HFFc6 (cell line): ENCODE results near the gene TEX54. TPM values are rescaled to one million over a fixed set of nuclear protein-coding genes. Genes with fewer than 3 reads are reported as not detected.

Experiments used
- DNase-seq: peaks from one replicate; pipeline ENCODE4 v3.0.0-alpha.2; 2018
- H3K27ac Mint-ChIP-seq: 2 replicates; pipeline ENCODE4 v1.8.0; 2020; ENCODE audit warnings: mild to moderate bottlenecking, mixed read lengths
- H3K27me3 Mint-ChIP-seq: 2 replicates; pipeline ENCODE4 v1.8.0; 2021; ENCODE audit warnings: mild to moderate bottlenecking, moderate library complexity, mixed read lengths; ENCODE audit not compliant: insufficient read depth
- H3K36me3 Mint-ChIP-seq: 2 replicates; pipeline ENCODE4 v1.8.0; 2021; ENCODE audit warnings: low read depth, mixed read lengths
- H3K4me1 Mint-ChIP-seq: 2 replicates; pipeline ENCODE4 v1.8.0; 2020; ENCODE audit warnings: low read depth, mixed read lengths
- H3K4me3 Mint-ChIP-seq: 2 replicates; pipeline ENCODE4 v1.8.0; 2020; ENCODE audit warnings: mild to moderate bottlenecking, moderate library complexity, mixed read lengths
- H3K9me3 Mint-ChIP-seq: 2 replicates; pipeline ENCODE4 v1.8.0; 2020; ENCODE audit warnings: mild to moderate bottlenecking, mixed read lengths
- CTCF ChIP-seq: fragments of 200-600 bp; sonication (generic); IDR thresholded peaks from 2 replicates; pipeline ENCODE4 v1.5.0; 2021; ENCODE audit warnings: antibody characterized with exemption, mild to moderate bottlenecking
- total RNA-seq, 6 experiments: library from RNA; stranded (reverse); fragmentation: NEBNext Ultra II Directional; extraction: Animal tissue kit (Norgen Biotek cat#: 25700); gene quantifications; 2 replicates in 1 of 6; 3 replicates in 5 of 6; pipeline ENCODE4 v1.2.3, GENCODE V29; 2021

Gene TEX54
- total RNA-seq, 6 experiments from 2014 or later = not detected

DNA sequence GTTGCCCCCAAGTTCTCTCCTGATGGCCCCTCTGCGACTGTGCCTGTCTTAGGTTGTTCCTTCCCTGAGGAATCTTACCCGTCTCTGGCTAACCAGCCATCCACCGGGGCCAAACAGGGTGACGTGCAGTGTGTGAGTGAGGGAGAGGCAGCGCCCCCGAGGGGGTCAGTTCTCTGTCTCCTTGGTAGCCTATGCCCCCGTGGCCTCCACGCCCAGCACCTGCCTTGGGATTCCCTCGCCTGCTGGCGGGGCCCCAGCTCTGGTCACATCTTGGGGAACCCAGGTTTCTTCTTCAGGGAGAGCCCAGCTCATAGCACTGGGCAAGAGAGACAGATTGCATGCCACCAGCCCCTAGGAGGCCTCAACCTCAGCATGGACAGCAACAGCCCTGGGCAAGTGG is 33.2 kb downstream of the TEX54 start:
- peaks cover 5% of the 10 kb centered on the region for H3K27me3 Mint-ChIP-seq
- H3K36me3 Mint-ChIP-seq = peaks cover 43% of the 10 kb centered on the region
- no peak overlapping the region for H3K27ac Mint-ChIP-seq
- peaks cover 23% of the 10 kb centered on the region for H3K4me1 Mint-ChIP-seq
- DNase-seq = no peak
- H3K4me3 Mint-ChIP-seq = no peak overlapping the region
- no peak for TF ChIP-seq CTCF
- H3K9me3 Mint-ChIP-seq = no peaks in the 10 kb centered on the region

GRCh38 chr11:62796281-62796680 is 36.4 kb downstream of the TEX54 start:
- DNase-seq = no peak
- Mint-ChIP-seq H3K9me3 (no peaks in the 10 kb centered on the region), H3K36me3 (peaks cover 49% of the 10 kb centered on the region), H3K4me1 (peaks cover 28% of the 10 kb centered on the region), H3K4me3 (no peak overlapping the region), H3K27ac (peak overlapping the region; percentile 19; the same call in 1 of the 2 replicates), H3K27me3 (peaks cover 2% of the 10 kb centered on the region; the same call in 1 of the 2 replicates)
- no peak for TF ChIP-seq CTCF

- H3K4me3 Mint-ChIP-seq = no peak overlapping the region
- no peaks in the 10 kb centered on the region for H3K9me3 Mint-ChIP-seq
- peak overlapping the region; percentile 9 for H3K27ac Mint-ChIP-seq
- TF ChIP-seq CTCF = no peak
- H3K4me1 Mint-ChIP-seq = peaks cover 47% of the 10 kb centered on the region
- H3K27me3 Mint-ChIP-seq = peaks cover 2% of the 10 kb centered on the region; the same call in 1 of the 2 replicates
- DNase-seq = no peak
- H3K36me3 Mint-ChIP-seq = peaks cover 55% of the 10 kb centered on the region
Measured at GRCh38 chr11:62794201-62794775, 38.4 kb downstream of the TEX54 start.

DNA sequence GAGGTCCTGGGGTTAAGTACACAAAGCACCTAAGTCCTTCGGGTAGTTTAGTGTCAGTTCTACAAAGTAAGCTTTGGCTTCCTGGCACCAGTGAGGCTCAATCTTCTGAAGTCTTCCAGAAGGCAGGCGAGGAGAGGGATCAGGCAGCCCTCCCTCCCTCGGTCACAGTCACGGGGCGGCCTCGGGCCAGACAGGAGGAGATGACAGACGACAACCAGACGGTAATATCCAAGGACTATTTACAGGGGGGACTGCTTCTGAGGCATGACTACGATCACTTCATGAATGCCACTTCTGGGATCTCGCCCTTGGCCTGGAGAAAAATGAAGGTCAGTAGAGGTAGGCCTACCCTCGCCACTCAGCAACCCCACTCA is 40.5 kb downstream of the TEX54 start:
- peaks cover 4% of the 10 kb centered on the region; the same call in 1 of the 2 replicates for H3K27me3 Mint-ChIP-seq
- peak; percentile 5; the same call in 1 of the 2 replicates for TF ChIP-seq CTCF
- H3K4me1 Mint-ChIP-seq = peaks cover 63% of the 10 kb centered on the region
- peak overlapping the region; percentile 93 for H3K4me3 Mint-ChIP-seq
- H3K36me3 Mint-ChIP-seq = peaks cover 44% of the 10 kb centered on the region
- peak overlapping the region; percentile 90 for H3K27ac Mint-ChIP-seq
- H3K9me3 Mint-ChIP-seq = no peaks in the 10 kb centered on the region
- no peak for DNase-seq

DNA sequence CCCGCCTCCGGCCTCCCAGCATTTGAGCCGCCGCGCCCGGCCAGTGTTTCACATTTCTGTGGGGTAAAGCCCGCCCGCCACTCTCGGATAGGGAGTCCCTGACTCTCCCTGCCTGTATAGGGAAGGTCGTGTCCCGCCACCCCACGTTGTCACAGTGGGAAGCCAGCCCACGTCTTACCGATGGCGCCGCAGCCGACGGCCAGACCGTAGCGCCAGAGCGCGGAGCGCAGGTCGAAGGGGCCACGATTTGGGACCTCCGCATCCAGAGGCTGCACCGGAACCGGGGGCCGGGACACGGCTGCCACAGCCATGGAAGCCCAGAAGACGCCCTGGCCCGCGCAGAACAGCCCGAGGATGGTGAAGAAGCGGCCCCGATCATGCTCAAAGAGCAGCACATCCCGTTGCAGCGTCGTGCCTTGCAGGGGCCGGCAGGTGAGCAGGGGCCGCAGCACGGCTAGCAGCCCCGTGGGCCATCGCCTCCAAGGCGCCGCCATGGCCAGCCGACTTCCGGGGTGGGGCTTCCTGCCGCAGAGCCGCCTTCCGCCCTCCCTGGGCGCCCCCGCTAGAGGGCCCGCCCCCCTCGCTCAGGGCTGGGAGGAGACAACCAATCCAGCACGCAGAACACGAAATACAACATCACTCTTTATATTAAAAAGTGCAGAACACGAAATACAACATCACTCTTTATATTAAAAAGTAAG is 41.0 kb downstream of the TEX54 start, which contains the start of gene TMEM223:
Gene TMEM223 (minus strand): TSS at position 506 of the 701 bp plus-strand sequence. CDS start 12 bp downstream, at position 494.
- peak; percentile 71 for DNase-seq
- Mint-ChIP-seq H3K36me3 (peaks cover 43% of the 10 kb centered on the region), H3K9me3 (no peaks in the 10 kb centered on the region), H3K27ac (peak within 1 kb of the TSS; percentile 90), H3K4me3 (peak within 1 kb of the TSS; percentile 93), H3K4me1 (peaks cover 63% of the 10 kb centered on the region), H3K27me3 (peaks cover 4% of the 10 kb centered on the region; the same call in 1 of the 2 replicates)
- peak; percentile 63 for TF ChIP-seq CTCF
